ENCODE measurements around the gene SYNE2. TPM values are rescaled to one million over a fixed set of nuclear protein-coding genes. Genes with fewer than 3 reads are reported as not detected.

SYNE2 gene
- total and polyA plus RNA-seq, 2 donors (not counting 3 experiments of a cell fraction or from before 2014, with no cell fraction given): 16.0 to 53.7 TPM

DNA sequence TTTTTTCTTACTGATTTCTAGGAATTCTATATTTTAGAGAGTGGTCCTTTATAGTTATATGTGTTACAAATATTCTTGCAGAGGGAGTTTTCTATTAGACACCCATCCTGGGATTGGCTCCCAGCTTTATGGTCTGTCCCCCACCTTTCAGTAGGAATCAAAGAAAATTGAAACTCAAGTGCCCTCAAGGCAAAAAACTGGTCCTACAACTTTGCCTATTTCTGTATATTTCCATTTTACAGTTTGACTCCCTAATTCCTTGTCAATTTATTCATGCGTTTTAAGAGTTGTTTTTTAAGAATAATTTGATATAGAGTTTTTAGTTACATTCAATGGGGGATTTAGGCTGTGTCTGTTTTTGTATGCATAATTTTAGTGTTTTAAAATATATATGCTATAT lies 208.9 kb downstream of the SYNE2 start:
- no peaks in the 10 kb centered on the region for H3K4me1 ChIP-seq (ENCODE audit: control insufficient read depth, extremely low read depth, insufficient read depth, low read length)
- H3K36me3 ChIP-seq (ENCODE audit: control insufficient read depth in 2 of 2, extremely low read depth in 1 of 2, insufficient read depth in 2 of 2, low read length in 2 of 2): no peaks in the 10 kb centered on the region
- no peak overlapping the region for H3K27ac ChIP-seq (ENCODE audit: insufficient read depth, low read depth, low read length)
- H3K4me2 ChIP-seq (ENCODE audit: insufficient read depth, low read length): no peak overlapping the region
- FAIRE-seq: no peak
- POLR2A ChIA-PET: no interaction called here
- DNase-seq (ENCODE audit: low read depth, low spot score): no peak
- no TSS peak for BruUV-seq (replicated peaks)
- no peak overlapping the region for H3K9ac ChIP-seq (replicated peaks; ENCODE audit: extremely low read depth, insufficient read depth, low read length)
- CTCF ChIA-PET: interaction anchor here (0.9 to 5.2 kb wide), 8 partner anchors 8 to 276 kb away, joined by 3 to 36 read pairs (median 4); partner anchors contain the start of gene ESR2
- intact Hi-C loops (cut with micrococcal nuclease) (loop anchor here (2.0 kb wide), 1 partner anchor 233 kb away; the partner anchor contains the start of gene ESR2), dilution Hi-C loops (cut with MboI; ENCODE audit: extremely low pct_ligation_motif_present, low sequenced_read_pairs) (no loop called here)
- H3K79me2 ChIP-seq (ENCODE audit: control insufficient read depth, insufficient read depth, low read length): no peaks in the 10 kb centered on the region
- H3K9me1 ChIP-seq (replicated peaks; ENCODE audit: control insufficient read depth, extremely low read depth, insufficient read depth, low read length): no peaks in the 10 kb centered on the region
- H3K27me3 ChIP-seq (ENCODE audit: control insufficient read depth in 2 of 2, insufficient read depth in 2 of 2, low read length in 2 of 2): no peaks in the 10 kb centered on the region
- TF ChIP-seq JUN (IDR thresholded peaks at IDR 0.05; ENCODE audit: borderline replicate concordance, insufficient read depth, insufficient read length, low read depth) (no peak), EZH2 (IDR thresholded peaks at IDR 0.05; ENCODE audit: borderline replicate concordance, low read depth, low read length, severe bottlenecking) (no peak), MYC (IDR thresholded peaks at IDR 0.05; ENCODE audit: low read depth, low read length) (no peak), FOS (IDR thresholded peaks at IDR 0.05; ENCODE audit: borderline replicate concordance, insufficient read depth, low read length) (no peak), POLR2A (IDR thresholded peaks at IDR 0.05; ENCODE audit: low read depth, low read length) (no peak), POLR2AphosphoS5 (IDR thresholded peaks at IDR 0.05; ENCODE audit: insufficient read depth, low read depth, low read length) (no peak), GATA2 (IDR thresholded peaks at IDR 0.05; ENCODE audit: insufficient read depth, insufficient read length, low read depth, low read length) (no peak)
- TF ChIP-seq, protein P1, sequence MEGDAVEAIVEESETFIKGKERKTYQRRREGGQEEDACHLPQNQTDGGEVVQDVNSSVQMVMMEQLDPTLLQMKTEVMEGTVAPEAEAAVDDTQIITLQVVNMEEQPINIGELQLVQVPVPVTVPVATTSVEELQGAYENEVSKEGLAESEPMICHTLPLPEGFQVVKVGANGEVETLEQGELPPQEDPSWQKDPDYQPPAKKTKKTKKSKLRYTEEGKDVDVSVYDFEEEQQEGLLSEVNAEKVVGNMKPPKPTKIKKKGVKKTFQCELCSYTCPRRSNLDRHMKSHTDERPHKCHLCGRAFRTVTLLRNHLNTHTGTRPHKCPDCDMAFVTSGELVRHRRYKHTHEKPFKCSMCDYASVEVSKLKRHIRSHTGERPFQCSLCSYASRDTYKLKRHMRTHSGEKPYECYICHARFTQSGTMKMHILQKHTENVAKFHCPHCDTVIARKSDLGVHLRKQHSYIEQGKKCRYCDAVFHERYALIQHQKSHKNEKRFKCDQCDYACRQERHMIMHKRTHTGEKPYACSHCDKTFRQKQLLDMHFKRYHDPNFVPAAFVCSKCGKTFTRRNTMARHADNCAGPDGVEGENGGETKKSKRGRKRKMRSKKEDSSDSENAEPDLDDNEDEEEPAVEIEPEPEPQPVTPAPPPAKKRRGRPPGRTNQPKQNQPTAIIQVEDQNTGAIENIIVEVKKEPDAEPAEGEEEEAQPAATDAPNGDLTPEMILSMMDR (IDR thresholded peaks at IDR 0.05; ENCODE audit: extremely low read depth in 1 of 2, insufficient read depth in 1 of 2, low read depth in 1 of 2, low read length in 2 of 2): no peak
- TF ChIP-seq, protein P2, sequence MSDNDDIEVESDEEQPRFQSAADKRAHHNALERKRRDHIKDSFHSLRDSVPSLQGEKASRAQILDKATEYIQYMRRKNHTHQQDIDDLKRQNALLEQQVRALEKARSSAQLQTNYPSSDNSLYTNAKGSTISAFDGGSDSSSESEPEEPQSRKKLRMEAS (IDR thresholded peaks at IDR 0.05; ENCODE audit: insufficient read depth, insufficient read length): no peak
- no peak overlapping the region for H3K4me3 ChIP-seq (replicated peaks in 1 of 3; ENCODE audit: insufficient read depth in 1 of 3, low read depth in 1 of 3, low read length in 3 of 3)
- H3K9me3 ChIP-seq (replicated peaks; ENCODE audit: control insufficient read depth, insufficient read depth, low read length): no peaks in the 10 kb centered on the region
- no peaks in the 10 kb centered on the region for H4K20me1 ChIP-seq (replicated peaks; ENCODE audit: control insufficient read depth, extremely low read depth, insufficient read depth, low read length)
- H2AFZ ChIP-seq (ENCODE audit: low read depth, low read length): no peak overlapping the region

Data from endothelial cell of umbilical vein (primary cell).